ENCODE results near the gene FADS2. TPM values are rescaled to one million over a fixed set of nuclear protein-coding genes. Genes with fewer than 3 reads are reported as not detected.

Gene FADS2
- total and polyA plus RNA-seq, 2 of the 13 experiments (the other 11 are each of a cell fraction or from before 2014, with no cell fraction given) = 90.1 to 124 TPM

GRCh38 chr11:61873588-61874376, 45.7 kb downstream of the FADS2 start (continued):
- no peak for TF ChIP-seq ZNF687 (CRISPR knock-in tag; IDR thresholded peaks at IDR 0.05)

- ChIA-PET POLR2A (no interaction called here), CTCF (ENCODE audit: low intra/inter-chr PET ratio, low total read pairs) (no interaction called here)
- 94% methylated on average over 10 of the region's 12 CpGs for WGBS (ENCODE audit: low lambda C conversion rate)
- no peaks in the 10 kb centered on the region for H3K9me3 ChIP-seq (ENCODE audit: low read length)
- peaks cover 22% of the 10 kb centered on the region for H3K4me1 ChIP-seq (ENCODE audit: insufficient read depth, low read length)
- in situ Hi-C loops (cut with HindIII; ENCODE audit: extremely low pct_ligation_motif_present, low pct_unique_long_range_greater_than_20kb) = loop anchor here (5.0 kb wide), 1 partner anchor 188 kb away; no protein-coding TSS in a partner anchor
- intact Hi-C loops (cut with micrococcal nuclease; ENCODE audit: unreplicated experiment) = no loop called here
- H3K36me3 ChIP-seq (replicated peaks in 1 of 2; ENCODE audit: control insufficient read depth in 1 of 2, insufficient read depth in 2 of 2, low read length in 2 of 2) = no peaks in the 10 kb centered on the region; a peak in 1 of 5 replicates
- H3K27me3 ChIP-seq (ENCODE audit: control insufficient read depth in 1 of 2, insufficient read depth in 2 of 2, low read length in 2 of 2) = 0 out of 5 replicates have a peak, but pooled peaks cover 0 to 6% of the 10 kb centered on the region in 2 experiments
- H3K27ac ChIP-seq (ENCODE audit: extremely low read length, insufficient read depth, low read length) = no peak overlapping the region
- no peak overlapping the region for H2AFZ ChIP-seq (ENCODE audit: low read length)
- DNase-seq (ENCODE audit: low spot score) (no peak), ATAC-seq (no peak), FAIRE-seq (no peak)
- no peak overlapping the region for H3K9ac ChIP-seq (ENCODE audit: insufficient read depth, low read depth, low read length)
- H3K4me2 ChIP-seq (ENCODE audit: low read depth, low read length) = no peak overlapping the region
- no peak overlapping the region for H3K4me3 ChIP-seq (replicated peaks in 1 of 3; ENCODE audit: insufficient read depth in 1 of 3, low read depth in 2 of 3, low read length in 3 of 3)
- no peaks in the 10 kb centered on the region for H4K20me1 ChIP-seq (ENCODE audit: insufficient read depth, low read length)
- H3K79me2 ChIP-seq (ENCODE audit: insufficient read depth, low read length) = no peaks in the 10 kb centered on the region
- no TSS peak for BruUV-seq (replicated peaks)
- TF ChIP-seq ZFP36L1 (CRISPR knock-in tag; IDR thresholded peaks at IDR 0.05) (no peak), PRPF4 (IDR thresholded peaks at IDR 0.05; ENCODE audit: low read depth, low read length, poor library complexity, severe bottlenecking) (no peak), ARNT2 (CRISPR knock-in tag; IDR thresholded peaks at IDR 0.05; ENCODE audit: low read depth) (no peak), MTF1 (CRISPR knock-in tag; IDR thresholded peaks at IDR 0.05) (no peak), ZSCAN29 (CRISPR knock-in tag; conservative IDR thresholded peaks at IDR 0.05) (no peak), TAF1 (CRISPR knock-in tag; IDR thresholded peaks at IDR 0.05) (no peak), ARNTL (CRISPR knock-in tag; IDR thresholded peaks at IDR 0.05) (no peak), NFRKB (IDR thresholded peaks at IDR 0.05) (no peak)
Observed at GRCh38 chr11:61874377-61874809, 46.3 kb downstream of the FADS2 start.

Measured in HepG2 (cell line).